Activated CD8-positive, alpha-beta T cell treated with anti-CD3 and anti-CD28 coated beads for 36 hours (primary cell): ENCODE data around the gene COLEC12. TPM values are rescaled to one million over a fixed set of nuclear protein-coding genes. Genes with fewer than 3 reads are reported as not detected.

Experiments used
- ATAC-seq: fragments of 200-7000 bp; cut with Tn5 transposase; one replicate; pipeline ENCODE4 v1.10.0; 2021; ENCODE audit warnings: mild to moderate bottlenecking, moderate library complexity
- CTCF ChIA-PET: fragments of 350-600 bp; sonication (Branson Sonifier 250); formaldehyde crosslinking; loops from one replicate; lab custom pipeline; 2021; ENCODE audit warnings: antibody characterized with exemption; lab: Charles Lee
- POLR2A ChIA-PET: fragments of 350-600 bp; sonication (Branson Sonifier 250); formaldehyde crosslinking; loops from one replicate; lab custom pipeline; 2021; ENCODE audit warnings: antibody characterized with exemption; lab: Charles Lee
- DNase-seq: peaks from one replicate; pipeline ENCODE4 v3.0.0-alpha.2; 2020
- H3K27ac Mint-ChIP-seq: one replicate; pipeline ENCODE4 v1.8.0; 2021; ENCODE audit warnings: mild to moderate bottlenecking, mixed read lengths
- H3K27me3 Mint-ChIP-seq: one replicate; pipeline ENCODE4 v1.8.0; 2021; ENCODE audit warnings: mixed read lengths
- H3K36me3 Mint-ChIP-seq: one replicate; pipeline ENCODE4 v1.8.0; 2021; ENCODE audit warnings: low read depth, mixed read lengths
- H3K4me1 Mint-ChIP-seq: one replicate; pipeline ENCODE4 v1.8.0; 2021; ENCODE audit warnings: low read depth, mixed read lengths
- H3K4me3 Mint-ChIP-seq: one replicate; pipeline ENCODE4 v1.8.0; 2021; ENCODE audit warnings: mild to moderate bottlenecking, moderate library complexity, mixed read lengths
- H3K9me3 Mint-ChIP-seq: one replicate; pipeline ENCODE4 v1.8.0; 2021; ENCODE audit warnings: mixed read lengths
- CTCF ChIP-seq: fragments of 200-600 bp; IDR thresholded peaks from one replicate; pipeline ENCODE4 v1.8.0; 2022; ENCODE audit warnings: antibody characterized with exemption, mild to moderate bottlenecking
- intact Hi-C: fragments of 100-400 bp; cut with micrococcal nuclease; formaldehyde crosslinking; loops from one replicate; pipeline ENCODE4 v1.10.0; 2022
- total RNA-seq, 2 experiments: library from RNA; stranded (reverse); gene quantifications; one replicate each; pipeline ENCODE4 v1.2.3, GENCODE V29; 2021

COLEC12 gene
- total RNA-seq, 2 experiments from 2014 or later: not detected

GRCh38 chr18:452816-453215, 47.7 kb downstream of the COLEC12 start:
- ChIA-PET POLR2A (no interaction called here), CTCF (no interaction called here)
- intact Hi-C loops: no loop called here
- no peaks in the 10 kb centered on the region for H3K36me3 Mint-ChIP-seq
- H3K4me3 Mint-ChIP-seq: no peak overlapping the region
- no peak overlapping the region for H3K27ac Mint-ChIP-seq
- ATAC-seq (no peak), DNase-seq (no peak)
- H3K4me1 Mint-ChIP-seq: no peaks in the 10 kb centered on the region
- TF ChIP-seq CTCF: no peak
- peaks cover 13% of the 10 kb centered on the region for H3K27me3 Mint-ChIP-seq
- peaks cover 11% of the 10 kb centered on the region for H3K9me3 Mint-ChIP-seq

DNA sequence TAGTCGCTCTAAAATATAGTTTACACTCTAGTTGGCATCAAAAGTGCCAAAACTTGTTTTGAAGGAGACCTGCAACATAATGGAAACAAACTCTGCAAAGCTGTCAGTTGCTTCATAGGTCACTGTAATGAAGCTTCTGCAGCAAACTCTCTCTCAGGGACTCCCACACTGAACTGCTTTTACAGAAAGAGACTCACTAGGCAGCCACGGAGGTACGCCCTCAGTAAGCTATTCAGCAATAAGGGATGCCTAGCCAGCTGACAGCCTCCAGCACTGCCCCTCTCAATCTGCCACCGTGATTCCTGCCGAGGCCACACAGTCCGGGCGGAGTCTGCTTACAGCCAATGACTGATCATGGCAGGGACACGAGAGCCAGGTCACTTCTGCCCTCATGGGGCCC, 51.1 kb downstream of the COLEC12 start:
- no peak for DNase-seq
- TF ChIP-seq CTCF: no peak
- Mint-ChIP-seq H3K27ac (no peak overlapping the region), H3K4me3 (no peak overlapping the region), H3K4me1 (no peaks in the 10 kb centered on the region), H3K27me3 (peaks cover 2% of the 10 kb centered on the region), H3K9me3 (peaks cover 11% of the 10 kb centered on the region), H3K36me3 (no peaks in the 10 kb centered on the region)
- POLR2A ChIA-PET: no interaction called here
- intact Hi-C loops: no loop called here
- no peak for ATAC-seq
- CTCF ChIA-PET: interaction anchor here (1.0 kb wide), 1 partner anchor 8 kb away, joined by 4 read pairs; no protein-coding TSS in a partner anchor

GRCh38 chr18:448116-448790, 52.2 kb downstream of the COLEC12 start:
- Mint-ChIP-seq H3K36me3 (no peaks in the 10 kb centered on the region), H3K27me3 (peaks cover 2% of the 10 kb centered on the region), H3K27ac (no peak overlapping the region), H3K9me3 (peaks cover 11% of the 10 kb centered on the region), H3K4me3 (no peak overlapping the region), H3K4me1 (no peaks in the 10 kb centered on the region)
- intact Hi-C loops: no loop called here
- ChIA-PET CTCF (no interaction called here), POLR2A (no interaction called here)
- ATAC-seq (no peak), DNase-seq (no peak)
- no peak for TF ChIP-seq CTCF

DNA sequence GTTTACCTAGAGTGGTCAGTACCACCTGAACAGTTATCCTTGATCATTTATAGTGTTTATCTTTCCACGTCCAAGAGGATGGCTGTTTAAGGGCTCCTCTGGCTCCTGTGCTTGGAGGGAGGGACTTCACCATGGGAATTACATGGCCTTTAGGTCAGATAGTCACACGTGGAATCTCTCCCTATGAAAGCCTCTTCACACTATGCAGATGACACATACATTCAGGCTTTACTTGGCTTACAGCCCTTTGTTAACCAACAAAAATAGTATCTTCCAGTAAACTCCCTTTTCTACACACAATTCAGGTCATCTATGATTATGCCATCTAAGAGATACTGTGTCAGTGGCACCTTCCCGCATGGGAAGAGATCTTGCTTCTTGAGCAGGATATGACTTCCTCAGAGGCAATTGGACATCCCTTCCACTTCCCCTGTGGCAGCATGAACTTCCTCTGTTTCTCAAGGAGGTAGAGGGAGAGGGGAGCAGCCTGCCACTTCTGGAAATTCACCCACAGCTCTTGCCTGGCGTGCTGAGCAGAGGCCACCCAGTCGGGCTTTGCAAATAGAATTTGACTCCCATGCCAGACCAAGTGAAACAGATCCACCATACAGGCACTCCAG, 53.5 kb downstream of the COLEC12 start:
- ChIA-PET POLR2A (no interaction called here), CTCF (no interaction called here)
- Mint-ChIP-seq H3K27me3 (peaks cover 2% of the 10 kb centered on the region), H3K27ac (no peak overlapping the region), H3K9me3 (peaks cover 11% of the 10 kb centered on the region), H3K36me3 (no peaks in the 10 kb centered on the region), H3K4me3 (no peak overlapping the region), H3K4me1 (no peaks in the 10 kb centered on the region)
- TF ChIP-seq CTCF: no peak
- no peak for DNase-seq
- ATAC-seq: no peak
- intact Hi-C loops: no loop called here

DNA sequence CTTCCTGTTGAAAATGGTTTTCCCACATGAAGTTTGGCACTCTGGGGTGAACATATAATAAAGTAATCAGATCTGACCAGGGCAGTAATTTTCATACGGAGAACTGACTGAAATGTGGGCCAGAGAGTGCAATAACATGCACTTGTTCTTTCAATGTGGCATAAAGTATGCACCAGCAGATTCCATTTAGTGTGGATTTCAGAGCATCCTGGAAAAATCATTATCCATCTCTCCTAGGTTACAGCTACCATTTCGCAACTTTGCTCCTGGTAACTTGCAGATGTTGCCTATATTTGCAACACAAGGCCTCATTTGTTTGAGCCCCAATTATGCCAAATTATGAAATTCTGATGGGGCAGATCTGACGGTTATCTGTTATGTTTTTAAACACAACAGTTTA, 55.4 kb downstream of the COLEC12 start:
- Mint-ChIP-seq H3K9me3 (peaks cover under 1% of the 10 kb centered on the region), H3K27ac (no peak overlapping the region), H3K4me1 (no peaks in the 10 kb centered on the region), H3K4me3 (no peak overlapping the region), H3K36me3 (no peaks in the 10 kb centered on the region), H3K27me3 (peaks cover 2% of the 10 kb centered on the region)
- intact Hi-C loops: no loop called here
- ATAC-seq (no peak), DNase-seq (no peak)
- ChIA-PET CTCF (no interaction called here), POLR2A (no interaction called here)
- TF ChIP-seq CTCF: no peak
